Fibroblast of lung (primary cell): ENCODE measurements around the gene RSPH4A.

Source experiments
- CTCF ChIP-seq, 2 donors: IDR thresholded peaks in 1 of 2; conservative IDR thresholded peaks in 1 of 2; 1 replicate in 1 of 2; 2 replicates in 1 of 2; pipeline ENCODE4 v1.5.1; 2011 to 2012; ENCODE audit warnings: low read length in 2 of 2, control low read depth in 1 of 2, inconsistent platforms in 1 of 2, low read depth in 1 of 2, mild to moderate bottlenecking in 1 of 2
- EZH2 ChIP-seq: IDR thresholded peaks from 2 replicates; pipeline ENCODE4 v1.5.1; 2012; ENCODE audit warnings: low read length, control low read depth, mild to moderate bottlenecking; ENCODE audit errors: missing control alignments

DNA sequence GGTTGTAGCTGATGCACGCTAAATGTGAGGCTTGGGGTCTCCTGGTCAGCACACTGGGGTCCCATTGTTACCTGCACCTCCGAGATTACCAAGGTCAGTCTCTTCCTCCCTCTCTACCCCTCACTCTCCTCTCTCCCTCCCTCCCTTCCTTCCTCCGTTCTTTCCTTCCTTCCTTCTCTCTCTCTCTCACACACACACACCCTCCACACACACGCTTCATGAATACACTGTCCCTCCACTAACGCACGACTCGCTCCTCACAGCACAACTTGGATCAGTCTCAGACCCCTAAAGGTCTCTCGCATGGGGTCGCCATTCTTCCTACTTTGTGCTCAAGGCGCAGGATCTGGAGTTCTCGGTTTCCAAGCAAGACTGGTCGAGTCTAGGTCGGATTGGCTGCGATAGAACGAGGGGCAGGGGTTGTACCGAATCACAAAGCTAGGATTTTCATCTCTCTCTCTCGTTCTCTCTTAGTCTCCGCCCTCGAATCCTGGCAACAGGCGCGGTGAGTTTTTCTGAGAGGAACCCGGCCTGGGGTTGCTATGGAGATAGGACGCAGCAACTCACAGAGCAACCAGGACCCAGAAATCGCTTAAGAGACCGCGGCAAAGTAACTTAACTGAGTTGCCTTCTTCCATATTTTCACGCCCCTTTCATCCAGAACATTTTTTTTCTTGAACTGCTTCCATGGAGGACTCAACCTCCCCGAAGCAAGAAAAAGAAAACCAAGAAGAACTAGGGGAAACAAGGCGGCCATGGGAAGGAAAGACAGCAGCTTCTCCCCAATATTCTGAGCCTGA is at the start of gene RSPH4A:
- TF ChIP-seq CTCF (conservative IDR thresholded peaks at IDR 0.05 in 1 of 2, IDR thresholded peaks at IDR 0.05 in 1 of 2; ENCODE audit: low read depth in 1 of 2, low read length in 2 of 2) (no peak), EZH2 (no peak)
